ENCODE results near the gene DARS1.

The DARS1 gene

DNA sequence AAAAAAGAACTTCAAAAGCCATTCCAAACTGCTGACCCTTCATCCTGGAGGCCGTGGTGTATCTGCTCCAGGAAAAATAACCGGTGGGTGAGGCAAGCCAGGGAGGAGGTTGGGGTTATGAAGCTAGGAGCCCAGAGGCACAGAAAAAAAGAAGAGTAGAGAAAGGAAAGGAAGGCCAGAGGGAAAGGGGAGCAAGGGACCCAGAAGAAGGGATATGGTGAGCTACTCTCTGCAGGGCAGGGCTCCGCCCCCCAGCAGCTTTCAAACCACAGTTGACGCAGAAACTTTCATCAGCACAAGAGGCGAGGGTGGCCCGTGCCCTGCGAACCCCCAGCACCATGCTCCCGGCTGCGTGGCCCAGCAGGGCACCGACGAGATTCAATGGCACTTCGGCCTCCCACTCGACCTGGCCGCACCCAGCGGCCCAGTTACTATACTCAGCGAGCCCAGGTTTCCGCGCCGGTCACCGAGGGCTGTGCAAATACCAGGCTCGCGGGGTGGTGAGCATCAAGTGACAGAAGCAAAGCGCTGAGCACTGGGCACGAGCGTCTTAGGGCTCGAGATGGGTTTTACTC is 109.8 kb downstream of the DARS1 start:
- DNase-seq: peak; percentile 77

DNA sequence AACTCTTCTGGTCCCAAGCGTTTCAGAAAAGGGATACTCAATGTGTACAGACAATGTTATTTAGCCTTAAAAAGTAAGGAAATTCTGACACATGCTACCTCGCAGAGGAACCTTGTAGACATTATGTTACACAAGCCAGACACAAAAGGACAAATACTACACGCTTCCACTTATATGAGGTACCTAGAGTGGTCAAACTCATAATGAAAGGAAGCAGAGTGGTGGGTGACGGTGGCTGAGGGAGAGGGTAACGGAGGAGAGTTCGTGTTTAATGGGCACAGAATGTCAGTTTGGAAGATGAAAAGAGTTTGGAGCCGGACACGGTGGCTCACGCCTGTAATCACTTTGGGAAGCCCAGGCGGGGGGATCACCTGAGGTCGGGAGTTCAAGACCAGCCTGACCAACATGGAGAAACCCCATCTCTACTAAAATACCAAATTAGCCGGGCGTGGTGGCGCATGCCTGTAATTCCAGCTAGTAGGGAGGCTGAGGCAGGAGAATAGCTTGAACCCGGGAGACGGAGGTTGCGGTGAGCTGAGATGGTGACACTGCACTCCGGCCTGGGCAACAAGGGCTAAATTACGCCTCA is 110.6 kb downstream of the DARS1 start:
- no peak for DNase-seq

DNA sequence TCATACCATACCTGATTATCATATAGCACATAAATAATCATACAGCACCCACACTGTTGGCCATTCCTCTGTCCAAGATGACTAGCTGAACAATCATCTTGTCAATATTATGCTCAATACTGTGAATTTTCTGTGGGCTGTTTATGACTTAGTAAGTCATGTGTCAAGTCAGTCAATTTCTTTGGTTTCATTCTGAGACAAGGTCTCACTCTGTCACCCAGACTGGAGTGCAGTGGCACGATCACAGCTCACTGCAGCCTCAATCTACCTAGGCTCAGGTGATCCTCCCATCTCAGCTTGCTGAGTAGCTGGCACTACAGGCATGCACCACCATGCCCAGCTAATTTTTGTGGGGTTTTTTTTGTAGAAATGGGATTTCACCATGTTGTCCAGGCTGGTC is 114.9 kb downstream of the DARS1 start:
- DNase-seq: no peak

DNA sequence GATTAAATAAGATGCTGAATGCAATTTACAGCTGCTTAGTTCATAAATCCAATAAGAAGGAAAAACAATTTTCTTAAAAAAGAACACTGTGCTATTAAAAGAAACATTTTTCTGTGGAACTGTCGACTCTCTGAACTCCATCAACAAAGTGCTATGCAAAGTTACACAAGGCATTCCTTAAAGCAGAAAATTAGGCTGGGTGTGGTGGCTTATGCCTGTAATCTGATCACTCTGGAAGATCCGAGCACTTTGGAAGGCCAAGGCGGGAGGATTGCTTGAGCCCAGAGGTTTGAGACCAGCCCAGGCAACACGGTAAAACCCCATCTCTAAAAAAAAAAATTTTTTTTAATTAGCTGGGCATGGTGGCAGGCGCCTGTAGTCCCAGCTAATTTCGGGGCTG is 122.2 kb downstream of the DARS1 start:
- DNase-seq: no peak

DNA sequence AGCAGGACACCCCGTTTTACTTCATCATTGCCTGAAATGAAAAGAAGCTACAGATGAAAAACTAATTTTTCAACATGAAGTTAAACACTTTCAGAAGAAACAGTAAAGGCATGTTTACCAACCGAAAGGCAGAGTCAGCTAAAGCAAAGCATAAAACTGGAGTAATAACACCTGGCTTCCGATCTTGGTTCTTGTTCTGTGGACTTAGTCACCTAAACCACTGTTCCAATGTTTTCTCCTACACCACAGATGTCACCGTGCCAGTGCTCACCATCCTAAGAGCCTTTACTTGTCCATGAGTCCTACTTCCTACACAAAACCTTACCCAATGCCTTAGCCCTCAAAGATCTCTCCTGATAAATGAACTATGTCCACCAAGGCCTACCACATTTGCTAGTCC is 122.7 kb downstream of the DARS1 start:
- no peak for DNase-seq

All from NCI-H146 (cell line).